GM18505 (cell line): ENCODE data around the gene SHROOM2.

Experiments used
- ATAC-seq: cut with Tn5 transposase; IDR thresholded peaks from one replicate; pipeline ENCODE4 v1.9.1; 2021; ENCODE audit not compliant: unreplicated experiment
- POLR2A ChIP-seq: IDR thresholded peaks from 4 replicates; pipeline ENCODE4 v1.6.1; 2011; ENCODE audit warnings: borderline replicate concordance; ENCODE audit not compliant: insufficient read depth, insufficient read length; ENCODE audit errors: extremely low read depth

Gene SHROOM2

DNA sequence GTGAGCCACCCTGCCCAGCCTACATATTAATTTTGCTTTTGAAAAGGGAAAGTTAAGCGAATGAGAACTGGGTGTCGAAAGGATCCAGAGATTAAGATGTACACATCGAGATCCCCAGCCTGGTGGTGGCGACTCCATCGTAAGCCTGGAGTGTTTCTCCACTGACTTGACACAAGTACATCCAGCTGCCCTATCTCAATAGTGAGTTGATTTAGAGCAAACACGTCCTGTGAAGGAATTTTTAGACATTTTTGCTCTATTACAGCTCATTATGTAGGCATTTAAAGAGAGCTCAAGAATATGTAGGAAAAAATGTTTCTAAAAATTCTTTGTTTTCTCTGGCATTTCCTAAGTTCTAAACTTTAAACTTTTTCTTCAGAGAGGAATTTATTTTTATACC lies 169.3 kb downstream of the SHROOM2 start:
- TF ChIP-seq POLR2A, result no peak

DNA sequence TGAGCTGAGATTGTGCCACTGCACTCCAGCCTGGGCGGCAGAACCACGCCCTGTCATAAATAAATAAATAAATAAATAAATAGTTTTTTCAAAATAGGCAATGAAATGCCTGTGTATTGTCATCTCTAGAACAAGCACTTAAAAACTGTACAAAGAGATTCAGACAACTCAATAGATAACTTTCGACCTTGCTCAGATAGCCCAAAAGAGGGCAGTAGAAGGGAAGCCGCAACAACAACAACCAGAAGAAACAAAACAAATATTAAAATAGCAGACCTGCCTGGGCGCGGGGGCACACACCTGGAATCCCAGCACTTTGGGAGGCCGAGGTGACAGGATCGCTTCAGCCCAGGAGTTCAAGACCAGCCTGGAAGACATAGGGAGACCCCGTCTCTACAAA lies 171.5 kb downstream of the SHROOM2 start:
- ATAC-seq, result no peak
- no peak for TF ChIP-seq POLR2A

More for the DNA sequence above, 169.3 kb downstream of the SHROOM2 start:
- no peak for ATAC-seq

- no peak for TF ChIP-seq POLR2A
- no peak for ATAC-seq
Measured at GRCh38 chrX:9958183-9958582, 172.0 kb downstream of the SHROOM2 start.

DNA sequence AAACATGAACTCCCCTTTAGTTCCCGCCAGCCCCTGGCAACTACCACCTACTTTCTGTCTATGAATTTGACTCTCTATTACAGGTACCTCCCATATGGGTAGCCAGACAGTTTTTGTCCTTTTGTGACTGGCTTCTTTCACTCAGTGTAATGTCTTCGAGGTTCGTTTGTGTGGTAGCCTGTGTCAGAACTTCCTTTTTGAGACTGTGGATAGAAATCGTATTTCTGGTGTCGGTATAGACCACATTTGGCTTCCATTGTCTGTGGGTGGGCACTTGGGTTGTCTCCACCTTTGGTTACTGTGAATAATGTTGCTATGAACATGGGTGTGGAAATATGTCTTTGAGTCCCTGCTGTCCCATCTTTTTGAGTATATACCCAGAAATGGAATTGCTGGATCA lies 175.5 kb downstream of the SHROOM2 start:
- no peak for TF ChIP-seq POLR2A
- no peak for ATAC-seq

DNA sequence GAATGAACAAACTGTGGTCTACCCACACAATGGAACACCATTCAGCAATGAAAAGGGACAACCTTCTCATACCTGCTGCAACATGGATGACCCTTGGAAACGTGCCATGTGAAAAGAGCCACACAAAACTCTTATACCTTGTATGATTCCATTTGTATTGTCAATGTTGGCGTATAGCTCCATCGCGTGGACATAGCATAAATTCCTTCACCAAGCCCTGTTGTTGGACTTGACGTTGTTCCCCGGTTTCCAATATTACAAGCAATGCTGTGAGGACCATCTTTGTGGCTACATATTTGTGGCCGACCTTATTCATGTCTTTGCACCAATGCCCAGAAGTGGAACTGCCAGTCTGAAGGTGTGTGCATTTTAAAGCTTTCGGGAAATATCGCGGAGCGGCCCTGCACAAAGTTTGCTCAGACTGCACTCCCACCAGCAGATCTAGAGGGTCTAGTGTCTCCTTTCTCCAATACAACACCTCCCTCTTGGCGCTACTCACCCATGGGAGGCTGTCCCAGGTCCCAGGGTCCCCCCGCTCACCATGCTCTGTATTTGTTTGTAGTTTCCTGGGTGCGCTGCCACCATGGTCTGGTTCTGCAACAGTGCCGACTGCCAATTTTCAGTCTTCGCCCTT lies 180.7 kb downstream of the SHROOM2 start, which contains the start of gene CLDN34:
CLDN34 (plus strand) TSS at position 584 of the 634 bp plus-strand sequence; CDS start at position 584, 0 bp downstream.
- TF ChIP-seq POLR2A, result no peak
- no peak for ATAC-seq

GRCh38 chrX:9977635-9978034 lies 191.4 kb downstream of the SHROOM2 start:
- ATAC-seq, result no peak
- no peak for TF ChIP-seq POLR2A

GRCh38 chrX:9980401-9980800 lies 194.2 kb downstream of the SHROOM2 start:
- TF ChIP-seq POLR2A, result no peak
- ATAC-seq, result no peak

GRCh38 chrX:9980927-9981326 lies 194.7 kb downstream of the SHROOM2 start:
- no peak for TF ChIP-seq POLR2A
- no peak for ATAC-seq

- no peak for TF ChIP-seq POLR2A
- ATAC-seq, result no peak
Measured at GRCh38 chrX:9983441-9983840, 197.2 kb downstream of the SHROOM2 start.

GRCh38 chrX:9983846-9984245 lies 197.6 kb downstream of the SHROOM2 start:
- no peak for ATAC-seq
- TF ChIP-seq POLR2A, result no peak

GRCh38 chrX:9988762-9989161 lies 202.5 kb downstream of the SHROOM2 start:
- TF ChIP-seq POLR2A, result no peak
- no peak for ATAC-seq

GRCh38 chrX:9992061-9992460 lies 205.8 kb downstream of the SHROOM2 start:
- ATAC-seq, result no peak
- TF ChIP-seq POLR2A, result no peak

GRCh38 chrX:9992724-9993123 lies 206.5 kb downstream of the SHROOM2 start:
- TF ChIP-seq POLR2A, result no peak
- ATAC-seq, result no peak

GRCh38 chrX:9995855-9996339 lies 209.7 kb downstream of the SHROOM2 start:
- ATAC-seq, result peak; percentile 73
- no peak for TF ChIP-seq POLR2A
